ENCODE measurements around the gene PWWP2B. TPM values are rescaled to one million over a fixed set of nuclear protein-coding genes. Genes with fewer than 3 reads are reported as not detected.

Gene PWWP2B
- total and polyA plus RNA-seq, 2 of the 13 experiments (the other 11 are each of a cell fraction or from before 2014, with no cell fraction given) = 2.3 to 4.7 TPM

DNA sequence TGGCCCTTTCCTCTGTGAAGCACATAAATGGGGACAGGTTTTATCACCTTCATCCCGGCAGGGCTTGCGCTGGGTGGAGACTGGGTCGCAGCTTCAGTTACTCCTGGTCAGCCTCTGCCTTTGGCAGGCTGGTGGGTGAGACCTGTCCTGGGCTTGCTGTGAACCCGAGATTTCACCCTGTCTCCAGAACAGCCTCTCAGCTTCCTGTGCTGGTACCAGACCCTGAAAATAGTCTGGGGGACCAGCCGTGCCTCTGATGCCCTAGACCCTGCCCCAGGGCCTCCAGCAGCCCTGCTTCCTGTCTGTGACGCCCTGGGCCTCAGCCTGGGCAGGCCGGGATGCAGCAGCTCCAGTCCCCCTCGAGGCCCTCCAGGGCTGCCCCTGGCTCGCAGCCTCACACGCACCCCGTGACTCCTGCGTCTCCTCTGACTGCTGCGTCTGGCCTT is 13.2 kb upstream of the PWWP2B start (continued):
- TF ChIP-seq, protein P1, sequence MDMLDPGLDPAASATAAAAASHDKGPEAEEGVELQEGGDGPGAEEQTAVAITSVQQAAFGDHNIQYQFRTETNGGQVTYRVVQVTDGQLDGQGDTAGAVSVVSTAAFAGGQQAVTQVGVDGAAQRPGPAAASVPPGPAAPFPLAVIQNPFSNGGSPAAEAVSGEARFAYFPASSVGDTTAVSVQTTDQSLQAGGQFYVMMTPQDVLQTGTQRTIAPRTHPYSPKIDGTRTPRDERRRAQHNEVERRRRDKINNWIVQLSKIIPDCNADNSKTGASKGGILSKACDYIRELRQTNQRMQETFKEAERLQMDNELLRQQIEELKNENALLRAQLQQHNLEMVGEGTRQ (IDR thresholded peaks at IDR 0.05; ENCODE audit: low read depth, low read length) = no peak
- TF ChIP-seq, protein P1 (CRISPR knock-in tag; IDR thresholded peaks at IDR 0.05; ENCODE audit: borderline replicate concordance) = no peak
- TF ChIP-seq, protein P2, sequence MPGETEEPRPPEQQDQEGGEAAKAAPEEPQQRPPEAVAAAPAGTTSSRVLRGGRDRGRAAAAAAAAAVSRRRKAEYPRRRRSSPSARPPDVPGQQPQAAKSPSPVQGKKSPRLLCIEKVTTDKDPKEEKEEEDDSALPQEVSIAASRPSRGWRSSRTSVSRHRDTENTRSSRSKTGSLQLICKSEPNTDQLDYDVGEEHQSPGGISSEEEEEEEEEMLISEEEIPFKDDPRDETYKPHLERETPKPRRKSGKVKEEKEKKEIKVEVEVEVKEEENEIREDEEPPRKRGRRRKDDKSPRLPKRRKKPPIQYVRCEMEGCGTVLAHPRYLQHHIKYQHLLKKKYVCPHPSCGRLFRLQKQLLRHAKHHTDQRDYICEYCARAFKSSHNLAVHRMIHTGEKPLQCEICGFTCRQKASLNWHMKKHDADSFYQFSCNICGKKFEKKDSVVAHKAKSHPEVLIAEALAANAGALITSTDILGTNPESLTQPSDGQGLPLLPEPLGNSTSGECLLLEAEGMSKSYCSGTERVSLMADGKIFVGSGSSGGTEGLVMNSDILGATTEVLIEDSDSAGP (CRISPR knock-in tag; IDR thresholded peaks at IDR 0.05; ENCODE audit: borderline replicate concordance) = 0 out of 2 replicates have a peak, but pooled peaks have one; percentile 17
- no peak for TF ChIP-seq TCF12 (IDR thresholded peaks at IDR 0.05)
- TF ChIP-seq TCF12 (CRISPR knock-in tag; IDR thresholded peaks at IDR 0.05) = no peak
- TF ChIP-seq ZMYM2 (CRISPR knock-in tag; IDR thresholded peaks at IDR 0.05) = no peak
- no peak for TF ChIP-seq PPARG (CRISPR knock-in tag; conservative IDR thresholded peaks at IDR 0.05)
- TF ChIP-seq, protein P3, sequence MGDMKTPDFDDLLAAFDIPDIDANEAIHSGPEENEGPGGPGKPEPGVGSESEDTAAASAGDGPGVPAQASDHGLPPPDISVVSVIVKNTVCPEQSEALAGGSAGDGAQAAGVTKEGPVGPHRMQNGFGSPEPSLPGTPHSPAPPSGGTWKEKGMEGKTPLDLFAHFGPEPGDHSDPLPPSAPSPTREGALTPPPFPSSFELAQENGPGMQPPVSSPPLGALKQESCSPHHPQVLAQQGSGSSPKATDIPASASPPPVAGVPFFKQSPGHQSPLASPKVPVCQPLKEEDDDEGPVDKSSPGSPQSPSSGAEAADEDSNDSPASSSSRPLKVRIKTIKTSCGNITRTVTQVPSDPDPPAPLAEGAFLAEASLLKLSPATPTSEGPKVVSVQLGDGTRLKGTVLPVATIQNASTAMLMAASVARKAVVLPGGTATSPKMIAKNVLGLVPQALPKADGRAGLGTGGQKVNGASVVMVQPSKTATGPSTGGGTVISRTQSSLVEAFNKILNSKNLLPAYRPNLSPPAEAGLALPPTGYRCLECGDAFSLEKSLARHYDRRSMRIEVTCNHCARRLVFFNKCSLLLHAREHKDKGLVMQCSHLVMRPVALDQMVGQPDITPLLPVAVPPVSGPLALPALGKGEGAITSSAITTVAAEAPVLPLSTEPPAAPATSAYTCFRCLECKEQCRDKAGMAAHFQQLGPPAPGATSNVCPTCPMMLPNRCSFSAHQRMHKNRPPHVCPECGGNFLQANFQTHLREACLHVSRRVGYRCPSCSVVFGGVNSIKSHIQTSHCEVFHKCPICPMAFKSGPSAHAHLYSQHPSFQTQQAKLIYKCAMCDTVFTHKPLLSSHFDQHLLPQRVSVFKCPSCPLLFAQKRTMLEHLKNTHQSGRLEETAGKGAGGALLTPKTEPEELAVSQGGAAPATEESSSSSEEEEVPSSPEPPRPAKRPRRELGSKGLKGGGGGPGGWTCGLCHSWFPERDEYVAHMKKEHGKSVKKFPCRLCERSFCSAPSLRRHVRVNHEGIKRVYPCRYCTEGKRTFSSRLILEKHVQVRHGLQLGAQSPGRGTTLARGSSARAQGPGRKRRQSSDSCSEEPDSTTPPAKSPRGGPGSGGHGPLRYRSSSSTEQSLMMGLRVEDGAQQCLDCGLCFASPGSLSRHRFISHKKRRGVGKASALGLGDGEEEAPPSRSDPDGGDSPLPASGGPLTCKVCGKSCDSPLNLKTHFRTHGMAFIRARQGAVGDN (CRISPR knock-in tag; IDR thresholded peaks at IDR 0.05) = peak; percentile 57
- TF ChIP-seq, protein P4, sequence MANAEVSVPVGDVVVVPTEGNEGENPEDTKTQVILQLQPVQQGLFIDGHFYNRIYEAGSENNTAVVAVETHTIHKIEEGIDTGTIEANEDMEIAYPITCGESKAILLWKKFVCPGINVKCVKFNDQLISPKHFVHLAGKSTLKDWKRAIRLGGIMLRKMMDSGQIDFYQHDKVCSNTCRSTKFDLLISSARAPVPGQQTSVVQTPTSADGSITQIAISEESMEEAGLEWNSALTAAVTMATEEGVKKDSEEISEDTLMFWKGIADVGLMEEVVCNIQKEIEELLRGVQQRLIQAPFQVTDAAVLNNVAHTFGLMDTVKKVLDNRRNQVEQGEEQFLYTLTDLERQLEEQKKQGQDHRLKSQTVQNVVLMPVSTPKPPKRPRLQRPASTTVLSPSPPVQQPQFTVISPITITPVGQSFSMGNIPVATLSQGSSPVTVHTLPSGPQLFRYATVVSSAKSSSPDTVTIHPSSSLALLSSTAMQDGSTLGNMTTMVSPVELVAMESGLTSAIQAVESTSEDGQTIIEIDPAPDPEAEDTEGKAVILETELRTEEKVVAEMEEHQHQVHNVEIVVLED (CRISPR knock-in tag; IDR thresholded peaks at IDR 0.05; ENCODE audit: borderline replicate concordance) = no peak
- TF ChIP-seq TOPORS (CRISPR knock-in tag; IDR thresholded peaks at IDR 0.05) = no peak
- TF ChIP-seq ZFYVE20 (CRISPR knock-in tag; IDR thresholded peaks at IDR 0.05; ENCODE audit: borderline replicate concordance, low read depth) = no peak
- no peak for TF ChIP-seq ZNF816 (CRISPR knock-in tag; IDR thresholded peaks at IDR 0.05; ENCODE audit: borderline replicate concordance)
- TF ChIP-seq, protein P5, sequence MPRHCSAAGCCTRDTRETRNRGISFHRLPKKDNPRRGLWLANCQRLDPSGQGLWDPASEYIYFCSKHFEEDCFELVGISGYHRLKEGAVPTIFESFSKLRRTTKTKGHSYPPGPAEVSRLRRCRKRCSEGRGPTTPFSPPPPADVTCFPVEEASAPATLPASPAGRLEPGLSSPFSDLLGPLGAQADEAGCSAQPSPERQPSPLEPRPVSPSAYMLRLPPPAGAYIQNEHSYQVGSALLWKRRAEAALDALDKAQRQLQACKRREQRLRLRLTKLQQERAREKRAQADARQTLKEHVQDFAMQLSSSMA (CRISPR knock-in tag; IDR thresholded peaks at IDR 0.05) = no peak
- TF ChIP-seq THAP11 (CRISPR knock-in tag; IDR thresholded peaks at IDR 0.05) = no peak
- TF ChIP-seq GABPB1 (CRISPR knock-in tag; IDR thresholded peaks at IDR 0.05) = peak; percentile 38; the same call in 1 of the 2 replicates
- TF ChIP-seq, protein P6, sequence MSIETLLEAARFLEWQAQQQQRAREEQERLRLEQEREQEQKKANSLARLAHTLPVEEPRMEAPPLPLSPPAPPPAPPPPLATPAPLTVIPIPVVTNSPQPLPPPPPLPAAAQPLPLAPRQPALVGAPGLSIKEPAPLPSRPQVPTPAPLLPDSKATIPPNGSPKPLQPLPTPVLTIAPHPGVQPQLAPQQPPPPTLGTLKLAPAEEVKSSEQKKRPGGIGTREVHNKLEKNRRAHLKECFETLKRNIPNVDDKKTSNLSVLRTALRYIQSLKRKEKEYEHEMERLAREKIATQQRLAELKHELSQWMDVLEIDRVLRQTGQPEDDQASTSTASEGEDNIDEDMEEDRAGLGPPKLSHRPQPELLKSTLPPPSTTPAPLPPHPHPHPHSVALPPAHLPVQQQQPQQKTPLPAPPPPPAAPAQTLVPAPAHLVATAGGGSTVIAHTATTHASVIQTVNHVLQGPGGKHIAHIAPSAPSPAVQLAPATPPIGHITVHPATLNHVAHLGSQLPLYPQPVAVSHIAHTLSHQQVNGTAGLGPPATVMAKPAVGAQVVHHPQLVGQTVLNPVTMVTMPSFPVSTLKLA (IDR thresholded peaks at IDR 0.05) = no peak
